A549 (cell line): Measurements from ENCODE around the gene MEMO1. TPM values are rescaled to one million over a fixed set of nuclear protein-coding genes. Genes with fewer than 3 reads are reported as not detected.
"Not testable (repeated sequence)": the region's sequence is repeated elsewhere in the genome, so short reads cannot be mapped to it uniquely, and the experiment has no call there.

Source experiments
- ATAC-seq, 2 experiments: fragments of 200-7000 bp in 1 of 2; fragments of >200 bp in 1 of 2; cut with Nextera tagmentation in 1 of 2; cut with Tn5 transposase in 1 of 2; 3 replicates each; pipeline versions ENCODE4 v1.8.0 to v1.9.1; 2018 to 2020; ENCODE audit warnings: mild to moderate bottlenecking in 1 of 2, moderate library complexity in 1 of 2
- CTCF ChIA-PET: fragments of 300-600 bp; sonication (Branson Sonifier 250); formaldehyde crosslinking; extraction: SDS; loops from one replicate; lab custom pipeline; 2021; ENCODE audit warnings: antibody characterized with exemption, inconsistent platforms; lab: Yijun Ruan, JAX
- POLR2A ChIA-PET: fragments of 350-600 bp; formaldehyde crosslinking; extraction: SDS; loops from one replicate; lab custom pipeline; 2021; ENCODE audit warnings: antibody characterized with exemption, inconsistent platforms; lab: Yijun Ruan, JAX
- DNase-seq, 2 experiments: peaks; one replicate each; pipeline versions ENCODE4 v3.0.0 to v3.0.0-alpha.2; 2011 to 2016; ENCODE audit warnings: low read depth in 1 of 2, low spot score in 1 of 2
- FAIRE-seq: peaks from 2 replicates; lab custom pipeline; 2011; peaks lifted over from hg19 to GRCh38; lab: Jason Lieb, UNC
- H3K27ac ChIP-seq, 2 experiments: fragments of >200 bp; sonication (Bioruptor Twin); formaldehyde crosslinking; 3 replicates each; pipeline ENCODE4 v1.5.1; 2016 to 2017
- H3K4me1 ChIP-seq: fragments of >200 bp; sonication (Bioruptor Twin); formaldehyde crosslinking; 3 replicates; pipeline ENCODE4 v1.6.1; 2016
- H3K4me2 ChIP-seq: fragments of >200 bp; sonication (Bioruptor Twin); formaldehyde crosslinking; 3 replicates; pipeline ENCODE4 v1.6.1; 2016
- H3K4me3 ChIP-seq: fragments of >200 bp; sonication (Bioruptor Twin); formaldehyde crosslinking; 3 replicates; pipeline ENCODE4 v1.5.1; 2016
- H3K9me3 ChIP-seq: fragments of >200 bp; sonication (Bioruptor Twin); formaldehyde crosslinking; 3 replicates; pipeline ENCODE4 v1.6.1; 2016
- BCL3 ChIP-seq: fragments of >200 bp; sonication (Bioruptor Twin); formaldehyde crosslinking; IDR thresholded peaks from 3 replicates; pipeline ENCODE4 v1.6.1; 2016
- BHLHE40 ChIP-seq: IDR thresholded peaks from 2 replicates; pipeline ENCODE4 v1.6.1; 2012; ENCODE audit warnings: low read depth, low read length, inconsistent platforms
- CEBPB ChIP-seq, 2 experiments: fragments of >200 bp in 1 of 2; sonication (Bioruptor Twin) in 1 of 2; formaldehyde crosslinking in 1 of 2; IDR thresholded peaks; 2 replicates each; pipeline ENCODE4 v1.6.1; 2012 to 2016
- CHD2 ChIP-seq: fragments of 150-350 bp; IDR thresholded peaks from 2 replicates; pipeline ENCODE4 v1.6.1; 2014; ENCODE audit warnings: low read length; ENCODE audit not compliant: partially characterized antibody
- E2F6 ChIP-seq: IDR thresholded peaks from 2 replicates; pipeline ENCODE4 v1.6.1; 2012; ENCODE audit warnings: low read depth, borderline replicate concordance
- EHF ChIP-seq: fragments of 250-450 bp; sonication (Bioruptor Pico); IDR thresholded peaks from 2 replicates; pipeline ENCODE4 v1.5.0; 2020; ENCODE audit warnings: mild to moderate bottlenecking
- EP300 ChIP-seq, 2 experiments: fragments of >200 bp; sonication (Bioruptor Twin); formaldehyde crosslinking; IDR thresholded peaks; 2 replicates in 1 of 2; 3 replicates in 1 of 2; pipeline ENCODE4 v1.6.1; 2016 to 2017
- FOSB ChIP-seq: fragments of 250-450 bp; sonication (Bioruptor Pico); IDR thresholded peaks from 2 replicates; pipeline ENCODE4 v1.5.0; 2020; ENCODE audit warnings: mild to moderate bottlenecking, moderate library complexity
- FOXS1 ChIP-seq: fragments of 250-450 bp; sonication (Bioruptor Pico); IDR thresholded peaks from 2 replicates; pipeline ENCODE4 v1.5.0; 2020; ENCODE audit warnings: mild to moderate bottlenecking, moderate library complexity
- HEYL ChIP-seq: fragments of 250-450 bp; sonication (Bioruptor Pico); IDR thresholded peaks from 2 replicates; pipeline ENCODE4 v1.8.0; 2021; ENCODE audit warnings: mild to moderate bottlenecking, moderate library complexity
- HOXB5 ChIP-seq: fragments of 250-450 bp; sonication (Bioruptor Pico); IDR thresholded peaks from 2 replicates; pipeline ENCODE4 v1.5.0; 2020; ENCODE audit warnings: mild to moderate bottlenecking, moderate library complexity
- JUNB ChIP-seq: fragments of >200 bp; sonication (Bioruptor Twin); formaldehyde crosslinking; IDR thresholded peaks from 2 replicates; pipeline ENCODE4 v1.6.1; 2016
- KDM5A ChIP-seq: fragments of 200-600 bp; sonication (generic); IDR thresholded peaks from 2 replicates; pipeline ENCODE4 v1.6.1; 2016; ENCODE audit warnings: antibody characterized with exemption, mild to moderate bottlenecking
- MAZ ChIP-seq: fragments of 150-350 bp; IDR thresholded peaks from 2 replicates; pipeline ENCODE4 v1.6.1; 2014; ENCODE audit warnings: antibody characterized with exemption, low read depth, low read length, borderline replicate concordance
- MYC ChIP-seq: IDR thresholded peaks from 2 replicates; pipeline ENCODE4 v1.6.1; 2012; ENCODE audit warnings: mild to moderate bottlenecking, inconsistent platforms, low read length, improper control_type of control experiment, borderline replicate concordance
- NFE2L2 ChIP-seq: fragments of 150-350 bp; conservative IDR thresholded peaks from 2 replicates; pipeline ENCODE4 v1.6.1; 2014; ENCODE audit warnings: low read length
- NPAS2 ChIP-seq: fragments of 250-450 bp; sonication (Bioruptor Pico); IDR thresholded peaks from 2 replicates; pipeline ENCODE4 v1.8.0; 2022; ENCODE audit warnings: mild to moderate bottlenecking, moderate library complexity, borderline replicate concordance
- NR3C1 ChIP-seq: fragments of >200 bp; sonication (Bioruptor Twin); formaldehyde crosslinking; IDR thresholded peaks from 3 replicates; pipeline ENCODE4 v1.6.1; 2017
- PHF8 ChIP-seq: fragments of 200-600 bp; sonication (generic); IDR thresholded peaks from 2 replicates; pipeline ENCODE4 v1.6.1; 2016; ENCODE audit warnings: low read depth, mild to moderate bottlenecking, antibody characterized with exemption, moderate library complexity, borderline replicate concordance
- POLR2A ChIP-seq: IDR thresholded peaks from 2 replicates; pipeline ENCODE4 v1.6.1; 2012; ENCODE audit warnings: mild to moderate bottlenecking, low read length
- RFX5 ChIP-seq: fragments of 450-650 bp; IDR thresholded peaks from 2 replicates; pipeline ENCODE4 v1.7.1; 2014; ENCODE audit warnings: antibody characterized with exemption, mild to moderate bottlenecking, moderate library complexity
- RNF2 ChIP-seq: fragments of 200-600 bp; sonication (generic); IDR thresholded peaks from 2 replicates; pipeline ENCODE4 v1.6.1; 2016; ENCODE audit warnings: low read depth, mild to moderate bottlenecking, antibody characterized with exemption, moderate library complexity, borderline replicate concordance
- SREBF2 ChIP-seq: fragments of 450-650 bp; IDR thresholded peaks from 2 replicates; pipeline ENCODE4 v1.6.1; 2014; ENCODE audit warnings: mild to moderate bottlenecking, moderate library complexity
- ZC3H11A ChIP-seq: fragments of 450-650 bp; IDR thresholded peaks from 2 replicates; pipeline ENCODE4 v1.6.1; 2014; ENCODE audit warnings: antibody characterized with exemption, mild to moderate bottlenecking
- ZFP36 ChIP-seq: fragments of 450-650 bp; IDR thresholded peaks from 2 replicates; pipeline ENCODE4 v1.6.1; 2014; ENCODE audit warnings: borderline replicate concordance; ENCODE audit not compliant: partially characterized antibody
- ZSCAN20 ChIP-seq: fragments of 250-450 bp; sonication (Bioruptor Pico); IDR thresholded peaks from 2 replicates; pipeline ENCODE4 v1.8.0; 2022; ENCODE audit warnings: mild to moderate bottlenecking, moderate library complexity
- WGBS: methylation state at CpG from one replicate; pipeline ENCODE4 v1.1.6; 2017; ENCODE audit errors: missing lambda C conversion rate; 5-methylcytosine and 5-hydroxymethylcytosine counted together
- polyA plus RNA-seq, 4 experiments: library from polyadenylated mRNA; depleted of rRNA in 3 of 4; stranded (reverse); fragments of >200 nt; fragmentation: RNase III in 1 of 4; extraction: RNeasy Plus Mini Kit Qiagen cat#74134 plus additional on column Dnase treatment in 1 of 4; gene quantifications; 2 replicates in 3 of 4; 3 replicates in 1 of 4; pipeline ENCODE4 v1.2.3, GENCODE V29; 2011 to 2017
- TF ChIP-seq, protein P1 (sequence below): IDR thresholded peaks from 2 replicates; pipeline ENCODE4 v1.6.1; 2012

MEMO1 gene
- polyA plus RNA-seq, 2 of the 4 experiments (the other 2 are of a cell fraction) = 80.2 to 87.0 TPM

- WGBS = 89% methylated on average over 1 of the region's 1 CpG
- Histone ChIP-seq H3K27ac (no peak overlapping the region), H3K4me1 (peaks cover 13% of the 10 kb centered on the region), H3K4me2 (no peak overlapping the region), H3K4me3 (no peak overlapping the region)
- DNase-seq (no peak), FAIRE-seq (no peak), ATAC-seq (no peak)
- TF ChIP-seq CHD2 (no peak), HEYL (CRISPR knock-in tag) (no peak), FOXS1 (CRISPR knock-in tag) (no peak), MYC (no peak), RFX5 (no peak), EHF (no peak), SREBF2 (no peak), E2F6 (no peak), JUNB (no peak), NFE2L2 (no peak), ZFP36 (no peak), KDM5A (no peak), POLR2A (no peak), ZC3H11A (no peak), FOSB (CRISPR knock-in tag) (no peak), BCL3 (no peak), PHF8 (no peak), CEBPB (IDR thresholded peaks at IDR 0.05) (no peak)
- TF ChIP-seq, protein P1, sequence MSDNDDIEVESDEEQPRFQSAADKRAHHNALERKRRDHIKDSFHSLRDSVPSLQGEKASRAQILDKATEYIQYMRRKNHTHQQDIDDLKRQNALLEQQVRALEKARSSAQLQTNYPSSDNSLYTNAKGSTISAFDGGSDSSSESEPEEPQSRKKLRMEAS = no peak
- TF ChIP-seq, all 56 proteins: peak for 0
- H3K9me3 ChIP-seq = no peaks in the 10 kb centered on the region
- POLR2A ChIA-PET = no interaction called here
- CTCF ChIA-PET = no interaction called here
These were observed 53.3 kb downstream of the MEMO1 start for GRCh38 chr2:31957354-31958139.

- peaks cover 13% of the 10 kb centered on the region for H3K4me1 ChIP-seq
- POLR2A ChIA-PET = interaction anchor here (0.6 kb wide), 1 partner anchor 83 kb away, joined by 3 read pairs; no protein-coding TSS in a partner anchor
- not testable (repeated sequence) for ATAC-seq, FAIRE-seq, H3K4me3 ChIP-seq, H3K27ac ChIP-seq, DNase-seq, H3K9me3 ChIP-seq, H3K4me2 ChIP-seq
- 91% methylated on average over 8 of the region's 8 CpGs for WGBS
- CTCF ChIA-PET = interaction anchor here (0.7 kb wide), 1 partner anchor 13 kb away, joined by 3 read pairs; no protein-coding TSS in a partner anchor
These were observed 53.9 kb downstream of the MEMO1 start for GRCh38 chr2:31956934-31957333.

DNA sequence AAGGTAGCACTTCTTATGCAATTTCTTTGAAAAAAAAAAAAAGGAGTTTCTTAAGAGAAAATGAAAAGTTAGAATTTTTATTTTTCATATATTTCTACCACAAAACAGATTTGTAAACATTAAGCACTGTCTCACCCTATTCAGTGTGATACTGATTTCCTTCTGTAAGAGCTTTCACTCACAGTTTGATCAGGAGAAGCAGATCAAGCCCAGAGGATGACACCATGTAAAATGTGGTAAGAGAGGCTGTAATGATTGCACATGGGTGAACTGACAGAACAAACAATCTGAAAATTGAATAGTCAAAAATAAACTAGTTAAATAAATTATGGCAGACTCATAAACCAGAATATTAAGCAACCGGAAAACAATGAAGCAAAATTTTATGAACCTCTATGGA is 54.5 kb downstream of the MEMO1 start:
- Histone ChIP-seq H3K4me3 (no peak overlapping the region), H3K4me2 (no peak overlapping the region), H3K9me3 (no peaks in the 10 kb centered on the region), H3K4me1 (peaks cover 11% of the 10 kb centered on the region), H3K27ac (no peak overlapping the region)
- ATAC-seq (no peak), FAIRE-seq (no peak), DNase-seq (no peak)
- 100% methylated on average over 1 of the region's 1 CpG for WGBS
- ChIA-PET POLR2A (interaction anchor here (0.6 kb wide), 1 partner anchor 84 kb away, joined by 3 read pairs; no protein-coding TSS in a partner anchor), CTCF (interaction anchor here (0.7 kb wide), 1 partner anchor 14 kb away, joined by 3 read pairs; no protein-coding TSS in a partner anchor)
- no peak for TF ChIP-seq NPAS2 (CRISPR knock-in tag)
- TF ChIP-seq ZSCAN20 (CRISPR knock-in tag) = no peak
- no peak for TF ChIP-seq HOXB5 (CRISPR knock-in tag)
- no peak for TF ChIP-seq HEYL (CRISPR knock-in tag)
- no peak for TF ChIP-seq CHD2
- TF ChIP-seq NFE2L2 = no peak
- no peak for TF ChIP-seq BHLHE40
- TF ChIP-seq RNF2 = no peak
- TF ChIP-seq KDM5A = no peak
- TF ChIP-seq NR3C1 = no peak
- no peak for TF ChIP-seq MAZ
- no peak for TF ChIP-seq EP300 (IDR thresholded peaks at IDR 0.05)

- H3K4me1 ChIP-seq, DNase-seq, ATAC-seq, H3K27ac ChIP-seq, POLR2A ChIA-PET, H3K4me3 ChIP-seq, FAIRE-seq, H3K4me2 ChIP-seq, H3K9me3 ChIP-seq: not testable (repeated sequence)
- 96% methylated on average over 9 of the region's 9 CpGs for WGBS
- CTCF ChIA-PET = interaction anchor here (0.7 kb wide), 1 partner anchor 1181 kb away, joined by 5 read pairs; no protein-coding TSS in a partner anchor
These were observed 57.7 kb downstream of the MEMO1 start for GRCh38 chr2:31953095-31953494.
